Measurements from ENCODE around the gene KRT6B. TPM values are rescaled to one million over a fixed set of nuclear protein-coding genes. Genes with fewer than 3 reads are reported as not detected.

KRT6B gene
- total and polyA plus RNA-seq, 2 of the 8 experiments (the other 6 are each of a cell fraction or from before 2014, with no cell fraction given), result not detected

- TF ChIP-seq KDM4A (IDR thresholded peaks at IDR 0.05; ENCODE audit: low read depth, low read length, severe bottlenecking) (no peak), CHD7 (IDR thresholded peaks at IDR 0.05; ENCODE audit: insufficient replicate concordance, low read length) (no peak), BRCA1 (IDR thresholded peaks at IDR 0.05; ENCODE audit: low read depth, low read length) (no peak), FOSL1 (IDR thresholded peaks at IDR 0.05; ENCODE audit: insufficient read depth, low read depth, low read length) (no peak), CBX5 (IDR thresholded peaks at IDR 0.05; ENCODE audit: low read depth, low read length) (no peak), SUZ12 (IDR thresholded peaks at IDR 0.05; ENCODE audit: low read length) (no peak), RFX5 (IDR thresholded peaks at IDR 0.05; ENCODE audit: borderline replicate concordance, low read depth, low read length) (no peak)
Measured at GRCh38 chr12:52419656-52420055, 32.3 kb downstream of the KRT6B start (continued).
